Suppressor macrophage treated with lipopolysaccharide for 1 hour (primary cell): Measurements from ENCODE around the gene CCT7.

Experiments
- DNase-seq, 3 donors: peaks; one replicate each; pipeline ENCODE4 v3.0.0-alpha.2; 2020 to 2022

The CCT7 gene

GRCh38 chr2:73227086-73227485, 7.0 kb upstream of the CCT7 start:
- DNase-seq: no peak

- no peak for DNase-seq
Observed at GRCh38 chr2:73228631-73229030, 5.5 kb upstream of the CCT7 start.

GRCh38 chr2:73232403-73233153, 1.5 kb upstream of the CCT7 start:
- DNase-seq: peak in 2 of 3 donors; percentile 20 to 33

GRCh38 chr2:73233154-73233931, 765 bp upstream of the CCT7 start, which contains the start of gene PRADC1:
Gene PRADC1, minus strand, starts transcription at chr2:73233239. Its CDS starts 79 bp downstream, at chr2:73233160.
- DNase-seq: peak; percentile 98 to 100 (median 99)

GRCh38 chr2:73235315-73236028, 1.4 kb downstream of the CCT7 start:
- DNase-seq: no peak

- DNase-seq: no peak
Observed at GRCh38 chr2:73237168-73237567, 3.1 kb downstream of the CCT7 start.

GRCh38 chr2:73238149-73238548, 4.0 kb downstream of the CCT7 start:
- no peak for DNase-seq

- no peak for DNase-seq
Observed at GRCh38 chr2:73238976-73239375, 4.9 kb downstream of the CCT7 start.

- DNase-seq: no peak
Observed at GRCh38 chr2:73239776-73240175, 5.7 kb downstream of the CCT7 start.

GRCh38 chr2:73243884-73244570, 9.9 kb downstream of the CCT7 start:
- no peak for DNase-seq

GRCh38 chr2:73244580-73244979, 10.5 kb downstream of the CCT7 start:
- DNase-seq: no peak

- no peak for DNase-seq
Observed at GRCh38 chr2:73246850-73247249, 12.7 kb downstream of the CCT7 start.

GRCh38 chr2:73249636-73250035, 15.5 kb downstream of the CCT7 start:
- DNase-seq: no peak

- no peak for DNase-seq
Observed at GRCh38 chr2:73250872-73251846, 17.1 kb downstream of the CCT7 start.

GRCh38 chr2:73252238-73253027, 18.3 kb downstream of the CCT7 start:
- no peak for DNase-seq

- peak; percentile 8 to 19 (median 19) for DNase-seq
Observed at GRCh38 chr2:73253400-73253799, 19.3 kb downstream of the CCT7 start.

- peak; percentile 62 to 77 (median 67) for DNase-seq
Observed at GRCh38 chr2:73253901-73254300, 19.8 kb downstream of the CCT7 start.

GRCh38 chr2:73254343-73255006, 20.4 kb downstream of the CCT7 start:
- no peak for DNase-seq

GRCh38 chr2:73255007-73255644, 21.0 kb downstream of the CCT7 start:
- DNase-seq: no peak
